ENCODE data around the gene SLC7A9. TPM values are rescaled to one million over a fixed set of nuclear protein-coding genes. Genes with fewer than 3 reads are reported as not detected.

Gene SLC7A9
- total RNA-seq, 2 donors from 2014 or later, result not detected

- Histone ChIP-seq H3K27ac (no peak overlapping the region), H3K9me3 (no peaks in the 10 kb centered on the region), H3K36me3 (replicated peaks in 1 of 2; ENCODE audit: insufficient read depth in 1 of 2, low read depth in 2 of 2) (no peaks in the 10 kb centered on the region), H3K27me3 (no peaks in the 10 kb centered on the region), H3K4me1 (no peaks in the 10 kb centered on the region), H3K4me3 (no peak overlapping the region)
- ATAC-seq, result no peak
- WGBS, 2 donors, result 67 to 79% methylated on average over 5 of the region's 5 CpGs
- TF ChIP-seq CTCF (IDR thresholded peaks at IDR 0.05) (no peak), POLR2A (IDR thresholded peaks at IDR 0.05) (no peak)
- intact Hi-C loops (cut with DNase I), result no loop called here
- no peak for DNase-seq
Observed at GRCh38 chr19:32831611-32832010, 38.0 kb downstream of the SLC7A9 start.

- H3K4me3 ChIP-seq, result no peak overlapping the region
- H3K27me3 ChIP-seq, result no peaks in the 10 kb centered on the region
- no peak for TF ChIP-seq CTCF (IDR thresholded peaks at IDR 0.05)
- no peak for TF ChIP-seq POLR2A (IDR thresholded peaks at IDR 0.05)
- DNase-seq, result no peak
- no peaks in the 10 kb centered on the region for H3K36me3 ChIP-seq (replicated peaks in 1 of 2; ENCODE audit: insufficient read depth in 1 of 2, low read depth in 2 of 2)
- no peak overlapping the region for H3K27ac ChIP-seq
- H3K9me3 ChIP-seq, result no peaks in the 10 kb centered on the region
- 83 to 92% methylated on average over 8 of the region's 8 CpGs for WGBS, 2 donors
- ATAC-seq, result no peak
- H3K4me1 ChIP-seq, result no peaks in the 10 kb centered on the region
- intact Hi-C loops (cut with DNase I), result no loop called here
Observed at GRCh38 chr19:32830231-32831014, 39.1 kb downstream of the SLC7A9 start.

- no peaks in the 10 kb centered on the region for H3K9me3 ChIP-seq
- no peaks in the 10 kb centered on the region for H3K4me1 ChIP-seq
- H3K36me3 ChIP-seq (replicated peaks in 1 of 2; ENCODE audit: insufficient read depth in 1 of 2, low read depth in 2 of 2), result no peaks in the 10 kb centered on the region
- TF ChIP-seq CTCF (IDR thresholded peaks at IDR 0.05), result no peak
- no peak for TF ChIP-seq POLR2A (IDR thresholded peaks at IDR 0.05)
- H3K4me3 ChIP-seq, result no peak overlapping the region
- H3K27me3 ChIP-seq, result no peaks in the 10 kb centered on the region
- DNase-seq (no peak), ATAC-seq (no peak)
- H3K27ac ChIP-seq, result no peak overlapping the region
- 84 to 86% methylated on average over 10 of the region's 10 CpGs for WGBS, 2 donors
- intact Hi-C loops (cut with DNase I), result no loop called here
Observed at GRCh38 chr19:32829345-32829896, 40.1 kb downstream of the SLC7A9 start.

- intact Hi-C loops (cut with DNase I), result no loop called here
- no peak for TF ChIP-seq CTCF (IDR thresholded peaks at IDR 0.05)
- TF ChIP-seq POLR2A (IDR thresholded peaks at IDR 0.05), result no peak
- ATAC-seq (no peak), DNase-seq (no peak)
- 92 to 93% methylated on average over 11 to 15 of the region's 15 CpGs for WGBS, 2 donors
- Histone ChIP-seq H3K9me3 (no peaks in the 10 kb centered on the region), H3K36me3 (replicated peaks in 1 of 2; ENCODE audit: insufficient read depth in 1 of 2, low read depth in 2 of 2) (no peaks in the 10 kb centered on the region), H3K27me3 (no peaks in the 10 kb centered on the region), H3K4me1 (no peaks in the 10 kb centered on the region), H3K4me3 (no peak overlapping the region), H3K27ac (no peak overlapping the region)
Observed at GRCh38 chr19:32828643-32829344, 40.8 kb downstream of the SLC7A9 start.
